Neural cell (in vitro differentiated cells): Measurements from ENCODE around the gene ADK. TPM values are rescaled to one million over a fixed set of nuclear protein-coding genes. Genes with fewer than 3 reads are reported as not detected.

Experiments
- H2AFZ ChIP-seq: fragments of 200-600, 300-800 bp; sonication (generic), shearing (Covaris generic); 2 replicates; pipeline ENCODE4 v1.6.0; 2014; ENCODE audit warnings: low read depth, mild to moderate bottlenecking, antibody characterized with exemption, low read length, moderate library complexity
- H3F3A ChIP-seq: fragments of 200-600 bp; shearing (Covaris generic); 2 replicates; pipeline ENCODE4 v1.6.1; 2016; ENCODE audit warnings: mild to moderate bottlenecking, moderate library complexity, mixed read lengths, antibody characterized with exemption, low read length; ENCODE audit not compliant: insufficient read depth, poor library complexity, severe bottlenecking
- H3K27ac ChIP-seq: fragments of 200-600, 300-800 bp; sonication (generic), shearing (Covaris generic); 2 replicates; pipeline ENCODE4 v1.5.1; 2014; ENCODE audit warnings: mild to moderate bottlenecking, low read length, moderate library complexity
- H3K27me3 ChIP-seq: fragments of 300-800, 200-600 bp; sonication (generic), shearing (Covaris generic); 2 replicates; pipeline ENCODE4 v1.6.0; 2014; ENCODE audit warnings: mild to moderate bottlenecking, low read depth, low read length, moderate library complexity; ENCODE audit not compliant: insufficient read depth
- H3K36me3 ChIP-seq: fragments of 300-800, 200-600 bp; sonication (generic), shearing (Covaris generic); 2 replicates; pipeline ENCODE4 v1.5.1; 2014; ENCODE audit warnings: mild to moderate bottlenecking, antibody characterized with exemption, low read length, moderate library complexity; ENCODE audit not compliant: insufficient read depth
- H3K4me2 ChIP-seq: fragments of 300-800, 200-600 bp; sonication (generic), shearing (Covaris generic); 2 replicates; pipeline ENCODE4 v1.6.0; 2014; ENCODE audit warnings: mild to moderate bottlenecking, low read length
- H3K4me3 ChIP-seq: fragments of 300-800, 200-600 bp; sonication (generic), shearing (Covaris generic); 2 replicates; pipeline ENCODE4 v1.5.1; 2014; ENCODE audit warnings: mild to moderate bottlenecking, low read length, moderate library complexity
- H3K79me2 ChIP-seq: fragments of 200-600 bp; shearing (Covaris generic); replicated peaks from 2 replicates; pipeline ENCODE4 v1.6.0; 2014; ENCODE audit warnings: mild to moderate bottlenecking, low read length, moderate library complexity; ENCODE audit not compliant: insufficient read depth
- H3K9ac ChIP-seq: fragments of 300-800, 200-600 bp; sonication (generic), shearing (Covaris generic); 2 replicates; pipeline ENCODE4 v1.6.1; 2016; ENCODE audit warnings: mild to moderate bottlenecking, low read length, mixed read lengths
- H3K9me2 ChIP-seq: fragments of 200-600 bp; shearing (Covaris generic); 2 replicates; pipeline ENCODE4 v1.6.1; 2016; ENCODE audit warnings: mild to moderate bottlenecking, low read length, mixed read lengths; ENCODE audit not compliant: insufficient read depth
- H3K9me3 ChIP-seq: fragments of 200-600, 300-800 bp; sonication (generic), shearing (Covaris generic); 2 replicates; pipeline ENCODE4 v1.6.1; 2016; ENCODE audit warnings: mild to moderate bottlenecking, mixed run types, low read length, moderate library complexity, mixed read lengths
- H4K20me1 ChIP-seq: fragments of 200-600 bp; shearing (Covaris generic); 2 replicates; pipeline ENCODE4 v1.6.1; 2016; ENCODE audit warnings: mild to moderate bottlenecking, mixed run types; ENCODE audit not compliant: insufficient read depth
- CTCF ChIP-seq: fragments of 450-650 bp; IDR thresholded peaks from 2 replicates; pipeline ENCODE4 v1.5.1; 2014; ENCODE audit warnings: antibody characterized with exemption, mild to moderate bottlenecking, moderate library complexity; ENCODE audit not compliant: poor library complexity, severe bottlenecking
- EP300 ChIP-seq: fragments of 450-650 bp; conservative IDR thresholded peaks from 2 replicates; pipeline ENCODE4 v1.6.1; 2014; ENCODE audit warnings: antibody characterized with exemption, mild to moderate bottlenecking, moderate library complexity; ENCODE audit not compliant: poor library complexity, severe bottlenecking
- EZH2 ChIP-seq: fragments of 200-600, 300-800 bp; shearing (Covaris generic), sonication (generic); IDR thresholded peaks from 2 replicates; pipeline ENCODE4 v1.6.1; 2014; ENCODE audit warnings: antibody characterized with exemption, low read length, borderline replicate concordance, mild to moderate bottlenecking; ENCODE audit not compliant: insufficient read depth, poor library complexity, severe bottlenecking
- MXI1 ChIP-seq: fragments of 450-650 bp; conservative IDR thresholded peaks from 2 replicates; pipeline ENCODE4 v1.6.1; 2014; ENCODE audit warnings: antibody characterized with exemption, mild to moderate bottlenecking; ENCODE audit not compliant: poor library complexity, severe bottlenecking
- POLR2AphosphoS5 ChIP-seq: IDR thresholded peaks from 2 replicates; pipeline ENCODE4 v1.6.1; 2012
- RAD21 ChIP-seq: fragments of 450-650 bp; conservative IDR thresholded peaks from 2 replicates; pipeline ENCODE4 v1.6.1; 2014; ENCODE audit warnings: antibody characterized with exemption, mild to moderate bottlenecking, moderate library complexity
- REST ChIP-seq: IDR thresholded peaks from 2 replicates; pipeline ENCODE4 v1.6.1; 2012; ENCODE audit warnings: borderline replicate concordance
- SMC3 ChIP-seq: fragments of 450-650 bp; conservative IDR thresholded peaks from 2 replicates; pipeline ENCODE4 v1.6.1; 2014; ENCODE audit warnings: antibody characterized with exemption, mild to moderate bottlenecking, moderate library complexity; ENCODE audit not compliant: poor library complexity
- TAF1 ChIP-seq: IDR thresholded peaks from 2 replicates; pipeline ENCODE4 v1.6.1; 2012; ENCODE audit warnings: low read depth
- polyA plus RNA-seq: library from polyadenylated mRNA; depleted of rRNA; stranded (reverse); fragments of >200 nt; gene quantifications from 2 replicates; pipeline ENCODE4 v1.2.3, GENCODE V29; 2014

ADK gene
- polyA plus RNA-seq, 1 donor from 2014 or later, result 19.5 TPM

- peaks cover 7% of the 10 kb centered on the region for H3K9me3 ChIP-seq
- H3K27ac ChIP-seq, result no peak overlapping the region
- no peaks in the 10 kb centered on the region for H3K79me2 ChIP-seq
- H3K27me3 ChIP-seq, result no peaks in the 10 kb centered on the region
- no peak overlapping the region for H2AFZ ChIP-seq
- no peaks in the 10 kb centered on the region for H4K20me1 ChIP-seq
- H3F3A ChIP-seq, result no peaks in the 10 kb centered on the region
- H3K36me3 ChIP-seq, result no peaks in the 10 kb centered on the region
- H3K4me3 ChIP-seq, result no peak overlapping the region
- no peak overlapping the region for H3K9ac ChIP-seq
- H3K4me2 ChIP-seq, result no peak overlapping the region
- no peak for TF ChIP-seq EZH2
- no peak for TF ChIP-seq MXI1
- TF ChIP-seq CTCF, result no peak
- TF ChIP-seq RAD21, result no peak
- no peak for TF ChIP-seq TAF1
- no peak for TF ChIP-seq REST
- no peak for TF ChIP-seq EP300
- TF ChIP-seq SMC3, result no peak
- no peak for TF ChIP-seq POLR2AphosphoS5
- no peaks in the 10 kb centered on the region for H3K9me2 ChIP-seq
Measured at GRCh38 chr10:74365109-74365508, 214.1 kb downstream of the ADK start.

- H3K4me2 ChIP-seq, result no peak overlapping the region
- H3K4me3 ChIP-seq, result no peak overlapping the region
- no peaks in the 10 kb centered on the region for H4K20me1 ChIP-seq
- H3K27ac ChIP-seq, result no peak overlapping the region
- no peaks in the 10 kb centered on the region for H3K9me2 ChIP-seq
- H3F3A ChIP-seq, result no peaks in the 10 kb centered on the region
- TF ChIP-seq REST (no peak), CTCF (no peak), EZH2 (no peak), RAD21 (no peak), TAF1 (no peak), EP300 (no peak), MXI1 (no peak), POLR2AphosphoS5 (no peak), SMC3 (no peak)
- no peak overlapping the region for H2AFZ ChIP-seq
- no peaks in the 10 kb centered on the region for H3K79me2 ChIP-seq
- no peak overlapping the region for H3K9ac ChIP-seq
- no peaks in the 10 kb centered on the region for H3K36me3 ChIP-seq
- H3K27me3 ChIP-seq, result no peaks in the 10 kb centered on the region
- H3K9me3 ChIP-seq, result no peaks in the 10 kb centered on the region
Measured at GRCh38 chr10:74371696-74372095, 220.7 kb downstream of the ADK start.
